HEK293 (cell line): ENCODE results near the gene SH3GLB2.

Experiments
- CTCF ChIP-seq: fragments of 450-650 bp; formaldehyde crosslinking; IDR thresholded peaks from 2 replicates; pipeline ENCODE4 v1.5.1; 2016; ENCODE audit warnings: missing biosample characterization, missing genetic modification characterization
- ZNF274 ChIP-seq, 2 experiments: fragments of 200-500 bp in 1 of 2; fragments of 450-650 bp in 1 of 2; sonication (Bioruptor generic) in 1 of 2; formaldehyde crosslinking in 1 of 2; IDR thresholded peaks; 2 replicates each; pipeline versions ENCODE4 v1.5.1 to v1.6.1; 2014 to 2016; ENCODE audit warnings: borderline replicate concordance in 1 of 2, inconsistent platforms in 1 of 2, low read length in 1 of 2, missing biosample characterization in 1 of 2, missing genetic modification characterization in 1 of 2
- ZNF362 ChIP-seq: fragments of 450-650 bp; formaldehyde crosslinking; IDR thresholded peaks from 2 replicates; pipeline ENCODE4 v1.5.1; 2016; ENCODE audit warnings: missing biosample characterization, missing genetic modification characterization
- ZNF391 ChIP-seq: fragments of 450-650 bp; formaldehyde crosslinking; IDR thresholded peaks from 2 replicates; pipeline ENCODE4 v1.5.1; 2016; ENCODE audit warnings: low read depth, missing biosample characterization, missing genetic modification characterization, borderline replicate concordance

GRCh38 chr9:129011761-129012181 lies 16.4 kb downstream of the SH3GLB2 start:
- no peak for TF ChIP-seq ZNF391 (tag by site-specific recombination)
- TF ChIP-seq CTCF (tag by site-specific recombination), result no peak
- TF ChIP-seq ZNF362 (tag by site-specific recombination), result no peak
- no peak for TF ChIP-seq ZNF274 (IDR thresholded peaks at IDR 0.05; ENCODE audit: low read length)
- no peak for TF ChIP-seq ZNF274 (tag by site-specific recombination; IDR thresholded peaks at IDR 0.05; ENCODE audit: borderline replicate concordance)
